Body of pancreas (tissue), 4 donors: ENCODE data around the gene NCAPD3.

ENCODE experiments used
- CTCF ChIP-seq, 7 experiments: fragments of 450-650 bp in 4 of 7; fragments of 200-600 bp in 3 of 7; sonication (generic) in 3 of 7; IDR thresholded peaks; one replicate each; pipeline ENCODE4 v1.5.1; 2016 to 2019; ENCODE audit warnings: antibody characterized with exemption in 7 of 7
- POLR2A ChIP-seq, 3 donors: fragments of 450-650 bp; IDR thresholded peaks; one replicate each; pipeline ENCODE4 v1.6.1; 2016; ENCODE audit warnings: antibody characterized with exemption in 3 of 3, mild to moderate bottlenecking in 2 of 3

GRCh38 chr11:134125507-134125906 is 98.3 kb downstream of the NCAPD3 start:
- TF ChIP-seq POLR2A (IDR thresholded peaks at IDR 0.05) (no peak), CTCF (IDR thresholded peaks at IDR 0.05) (no peak)
